ENCODE measurements around the gene SFRP5.

DNA sequence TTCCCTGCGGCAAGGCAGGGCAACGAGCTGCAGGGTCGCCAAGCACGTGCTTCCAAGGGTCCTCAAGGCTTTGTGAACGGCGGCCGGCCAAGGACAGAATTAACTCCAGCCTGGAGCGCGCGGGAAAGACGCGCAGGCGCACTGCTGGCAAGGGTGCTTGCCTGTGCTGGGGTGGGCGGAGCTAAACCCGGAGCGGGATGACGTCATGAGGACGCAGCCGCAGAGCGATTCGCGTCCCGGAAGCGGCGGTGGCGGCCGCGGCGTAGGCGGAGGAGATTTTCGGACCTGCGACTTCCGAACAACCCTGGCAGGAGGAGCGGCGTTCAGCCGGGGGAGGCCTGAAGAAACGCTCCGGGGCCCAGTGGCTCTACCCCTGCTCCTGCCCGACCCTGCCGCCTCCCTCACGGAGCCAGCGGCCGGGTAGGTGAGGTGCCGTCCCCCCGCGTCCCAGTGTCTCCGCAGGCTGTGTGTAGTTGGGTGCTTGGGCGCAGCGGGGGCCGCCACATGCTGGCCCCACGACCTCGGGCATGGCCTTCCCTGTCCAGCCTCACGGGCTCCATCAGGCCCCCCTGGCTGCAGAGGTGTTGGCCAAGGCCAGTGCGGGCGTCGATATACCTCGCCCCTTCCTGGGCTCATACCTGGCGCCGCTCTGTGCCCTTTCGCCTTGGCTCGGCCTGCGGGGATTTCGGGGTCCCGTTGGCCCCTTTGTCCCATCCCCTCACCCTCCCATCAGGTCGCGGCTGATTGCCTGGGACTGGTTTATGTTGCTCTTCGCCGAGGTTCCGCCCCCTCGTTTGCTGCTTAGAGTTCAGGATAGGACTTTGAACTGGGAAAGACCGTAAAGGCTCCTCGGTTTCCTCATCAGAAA is 34.7 kb downstream of the SFRP5 start, which contains the start of gene ZFYVE27:
- TF ChIP-seq POLR2AphosphoS5 (IDR thresholded peaks at IDR 0.05) (peak; percentile 99), POLR2A (IDR thresholded peaks at IDR 0.05) (peak; percentile 57 to 99 (median 94))
- TF ChIP-seq, protein P1, sequence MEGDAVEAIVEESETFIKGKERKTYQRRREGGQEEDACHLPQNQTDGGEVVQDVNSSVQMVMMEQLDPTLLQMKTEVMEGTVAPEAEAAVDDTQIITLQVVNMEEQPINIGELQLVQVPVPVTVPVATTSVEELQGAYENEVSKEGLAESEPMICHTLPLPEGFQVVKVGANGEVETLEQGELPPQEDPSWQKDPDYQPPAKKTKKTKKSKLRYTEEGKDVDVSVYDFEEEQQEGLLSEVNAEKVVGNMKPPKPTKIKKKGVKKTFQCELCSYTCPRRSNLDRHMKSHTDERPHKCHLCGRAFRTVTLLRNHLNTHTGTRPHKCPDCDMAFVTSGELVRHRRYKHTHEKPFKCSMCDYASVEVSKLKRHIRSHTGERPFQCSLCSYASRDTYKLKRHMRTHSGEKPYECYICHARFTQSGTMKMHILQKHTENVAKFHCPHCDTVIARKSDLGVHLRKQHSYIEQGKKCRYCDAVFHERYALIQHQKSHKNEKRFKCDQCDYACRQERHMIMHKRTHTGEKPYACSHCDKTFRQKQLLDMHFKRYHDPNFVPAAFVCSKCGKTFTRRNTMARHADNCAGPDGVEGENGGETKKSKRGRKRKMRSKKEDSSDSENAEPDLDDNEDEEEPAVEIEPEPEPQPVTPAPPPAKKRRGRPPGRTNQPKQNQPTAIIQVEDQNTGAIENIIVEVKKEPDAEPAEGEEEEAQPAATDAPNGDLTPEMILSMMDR (IDR thresholded peaks at IDR 0.05), result peak in 4 of 6 experiments; percentile 15 to 36 (median 26)

All from upper lobe of left lung (tissue), 4 donors.